ENCODE data around the gene CDKN3. TPM values are rescaled to one million over a fixed set of nuclear protein-coding genes. Genes with fewer than 3 reads are reported as not detected.
"Not testable (repeated sequence)": the region's sequence is repeated elsewhere in the genome, so short reads cannot be mapped to it uniquely, and the experiment has no call there.

The CDKN3 gene
- total RNA-seq, 1 donor from 2014 or later: not detected

DNA sequence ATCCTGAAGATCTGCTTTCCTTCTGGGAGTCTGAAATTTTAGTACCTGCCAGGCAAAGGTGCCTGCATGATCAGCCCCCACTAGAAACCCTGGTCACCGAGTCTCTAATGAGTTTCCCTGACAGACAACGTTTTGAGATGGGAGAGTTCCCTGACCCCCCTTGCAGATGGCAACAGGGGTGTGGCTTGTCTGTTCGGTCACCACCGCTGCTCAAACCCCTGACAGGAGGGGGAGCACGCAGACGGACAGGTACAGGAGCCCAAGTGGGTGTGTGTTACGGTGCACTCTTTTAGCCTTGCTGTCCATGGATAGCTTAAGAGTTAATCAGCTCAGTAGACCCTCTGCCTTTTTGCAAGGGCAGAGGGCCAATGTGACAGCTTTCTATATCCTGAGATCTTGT is 19.3 kb upstream of the CDKN3 start:
- Histone ChIP-seq H3K4me3 (no peak overlapping the region), H3K9me3 (no peaks in the 10 kb centered on the region), H3K27me3 (no peaks in the 10 kb centered on the region), H3K27ac (no peak overlapping the region), H3K4me1 (no peaks in the 10 kb centered on the region), H3K36me3 (no peaks in the 10 kb centered on the region)
- DNase-seq (ENCODE audit: low spot score in 2 of 2): no peak
- TF ChIP-seq, protein P1, sequence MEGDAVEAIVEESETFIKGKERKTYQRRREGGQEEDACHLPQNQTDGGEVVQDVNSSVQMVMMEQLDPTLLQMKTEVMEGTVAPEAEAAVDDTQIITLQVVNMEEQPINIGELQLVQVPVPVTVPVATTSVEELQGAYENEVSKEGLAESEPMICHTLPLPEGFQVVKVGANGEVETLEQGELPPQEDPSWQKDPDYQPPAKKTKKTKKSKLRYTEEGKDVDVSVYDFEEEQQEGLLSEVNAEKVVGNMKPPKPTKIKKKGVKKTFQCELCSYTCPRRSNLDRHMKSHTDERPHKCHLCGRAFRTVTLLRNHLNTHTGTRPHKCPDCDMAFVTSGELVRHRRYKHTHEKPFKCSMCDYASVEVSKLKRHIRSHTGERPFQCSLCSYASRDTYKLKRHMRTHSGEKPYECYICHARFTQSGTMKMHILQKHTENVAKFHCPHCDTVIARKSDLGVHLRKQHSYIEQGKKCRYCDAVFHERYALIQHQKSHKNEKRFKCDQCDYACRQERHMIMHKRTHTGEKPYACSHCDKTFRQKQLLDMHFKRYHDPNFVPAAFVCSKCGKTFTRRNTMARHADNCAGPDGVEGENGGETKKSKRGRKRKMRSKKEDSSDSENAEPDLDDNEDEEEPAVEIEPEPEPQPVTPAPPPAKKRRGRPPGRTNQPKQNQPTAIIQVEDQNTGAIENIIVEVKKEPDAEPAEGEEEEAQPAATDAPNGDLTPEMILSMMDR (IDR thresholded peaks at IDR 0.05): no peak
- intact Hi-C loops (cut with DNase I): no loop called here

DNA sequence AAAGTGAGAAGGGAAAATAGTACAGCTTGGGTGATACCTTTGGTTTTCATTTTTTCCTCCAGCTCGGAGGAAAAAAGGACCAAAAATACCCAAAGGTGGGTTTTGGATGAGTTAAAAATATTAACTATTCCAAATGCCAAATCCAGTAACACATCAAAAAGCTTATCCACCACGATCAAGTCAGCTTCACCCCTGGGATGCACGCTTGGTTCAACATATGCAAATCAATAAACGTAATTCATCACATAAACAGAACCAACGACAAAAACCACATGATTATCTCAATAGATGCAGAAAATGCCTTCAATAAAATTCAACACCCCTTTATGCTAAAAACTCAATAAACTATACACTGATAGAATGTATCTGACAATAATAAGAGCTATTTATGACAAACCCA is 17.9 kb upstream of the CDKN3 start:
- H3K9me3 ChIP-seq; H3K4me1 ChIP-seq; DNase-seq (ENCODE audit: low spot score in 2 of 2); H3K27me3 ChIP-seq; intact Hi-C loops (cut with DNase I); H3K27ac ChIP-seq; H3K4me3 ChIP-seq; H3K36me3 ChIP-seq: not testable (repeated sequence)

DNA sequence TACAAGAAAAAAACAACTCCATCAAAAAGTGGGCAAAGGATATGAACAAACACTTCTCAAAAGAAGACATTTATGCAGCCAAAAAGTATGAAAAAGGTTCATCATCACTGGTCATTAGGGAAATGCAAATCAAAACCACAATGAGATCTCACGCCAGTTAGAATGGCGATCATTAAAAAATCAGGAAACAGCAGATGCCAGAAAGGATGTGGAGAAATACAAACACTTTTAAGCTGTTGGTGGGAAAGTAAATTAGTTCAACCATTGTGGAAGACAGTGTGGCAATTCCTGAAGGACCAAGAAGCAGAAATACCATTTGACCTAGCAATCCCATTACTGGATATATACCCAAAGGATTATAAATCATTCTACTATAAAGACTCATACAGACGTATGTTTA is 16.2 kb upstream of the CDKN3 start:
- DNase-seq (ENCODE audit: low spot score in 2 of 2); H3K36me3 ChIP-seq; H3K4me1 ChIP-seq; H3K4me3 ChIP-seq; H3K9me3 ChIP-seq; H3K27me3 ChIP-seq; intact Hi-C loops (cut with DNase I); H3K27ac ChIP-seq: not testable (repeated sequence)

DNA sequence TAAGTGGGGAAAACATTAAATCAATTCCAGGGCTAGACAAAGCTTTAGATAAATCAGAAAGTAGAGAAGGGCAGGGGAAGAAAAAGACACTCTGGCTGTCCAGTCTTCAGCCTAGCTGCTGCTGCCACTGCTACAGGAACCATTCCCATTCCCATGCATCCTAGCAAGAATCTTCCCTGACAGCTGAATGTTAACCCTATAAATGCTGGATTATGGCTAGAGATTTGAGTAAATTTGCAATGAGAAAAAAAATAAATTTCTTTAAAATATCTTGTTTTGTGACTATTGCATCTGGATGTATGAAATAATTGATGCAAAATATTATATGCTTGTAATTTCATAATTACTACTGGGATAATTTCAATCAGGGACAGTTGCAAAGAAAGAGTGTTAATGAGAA is 15.0 kb upstream of the CDKN3 start:
- Histone ChIP-seq H3K4me3 (no peak overlapping the region), H3K36me3 (no peaks in the 10 kb centered on the region), H3K4me1 (no peaks in the 10 kb centered on the region), H3K27ac (no peak overlapping the region), H3K27me3 (no peaks in the 10 kb centered on the region), H3K9me3 (no peaks in the 10 kb centered on the region)
- intact Hi-C loops (cut with DNase I): no loop called here
- TF ChIP-seq, protein P1 (IDR thresholded peaks at IDR 0.05): no peak
- DNase-seq (ENCODE audit: low spot score in 2 of 2): no peak

DNA sequence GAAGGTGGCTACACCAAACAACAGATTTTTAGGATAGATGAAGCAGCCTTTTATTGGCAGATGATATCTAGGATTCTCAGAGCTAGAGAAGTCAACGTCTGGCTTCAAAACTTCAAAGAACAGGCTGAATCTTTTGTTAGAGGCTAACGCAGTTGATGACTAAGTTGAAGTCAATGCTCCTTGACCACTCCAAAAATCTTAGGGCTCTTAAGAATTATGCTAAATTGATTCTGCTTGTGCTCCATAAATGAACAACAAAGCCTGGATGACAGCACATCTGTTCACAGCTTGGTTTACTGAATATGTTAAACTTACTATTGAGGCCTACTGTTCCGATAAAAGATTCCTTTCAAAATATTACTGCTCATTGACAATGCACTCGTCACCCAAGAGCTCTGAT is 13.0 kb upstream of the CDKN3 start:
- no peak for DNase-seq (ENCODE audit: low spot score in 2 of 2)
- Histone ChIP-seq H3K27me3 (no peaks in the 10 kb centered on the region), H3K9me3 (no peaks in the 10 kb centered on the region), H3K27ac (no peak overlapping the region), H3K4me3 (no peak overlapping the region), H3K4me1 (no peaks in the 10 kb centered on the region), H3K36me3 (no peaks in the 10 kb centered on the region)
- intact Hi-C loops (cut with DNase I): no loop called here
- TF ChIP-seq, protein P1 (IDR thresholded peaks at IDR 0.05): no peak

DNA sequence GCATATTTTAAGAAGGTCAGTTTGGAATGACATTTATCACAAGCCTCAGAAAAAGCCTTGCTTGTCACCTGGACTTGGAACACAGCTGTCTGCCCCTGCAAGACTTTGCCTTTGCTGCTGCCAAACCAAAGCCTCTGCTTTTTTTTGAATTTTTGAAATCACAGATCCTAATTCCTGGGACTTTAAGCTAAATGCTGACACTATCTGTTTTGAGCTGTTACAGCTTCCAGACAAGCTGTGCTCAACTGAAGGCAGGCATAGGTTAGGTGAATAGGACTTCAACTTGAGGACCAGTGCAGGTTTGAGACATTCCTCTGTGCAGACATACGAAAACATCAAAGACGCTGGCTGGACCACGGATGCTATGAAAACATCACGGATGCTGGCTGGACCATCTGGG is 11.3 kb upstream of the CDKN3 start:
- no peak for DNase-seq (ENCODE audit: low spot score in 2 of 2)
- Histone ChIP-seq H3K27ac (no peak overlapping the region), H3K9me3 (no peaks in the 10 kb centered on the region), H3K27me3 (no peaks in the 10 kb centered on the region), H3K36me3 (no peaks in the 10 kb centered on the region), H3K4me3 (no peak overlapping the region), H3K4me1 (no peaks in the 10 kb centered on the region)
- intact Hi-C loops (cut with DNase I): no loop called here
- TF ChIP-seq, protein P1 (IDR thresholded peaks at IDR 0.05): no peak

DNA sequence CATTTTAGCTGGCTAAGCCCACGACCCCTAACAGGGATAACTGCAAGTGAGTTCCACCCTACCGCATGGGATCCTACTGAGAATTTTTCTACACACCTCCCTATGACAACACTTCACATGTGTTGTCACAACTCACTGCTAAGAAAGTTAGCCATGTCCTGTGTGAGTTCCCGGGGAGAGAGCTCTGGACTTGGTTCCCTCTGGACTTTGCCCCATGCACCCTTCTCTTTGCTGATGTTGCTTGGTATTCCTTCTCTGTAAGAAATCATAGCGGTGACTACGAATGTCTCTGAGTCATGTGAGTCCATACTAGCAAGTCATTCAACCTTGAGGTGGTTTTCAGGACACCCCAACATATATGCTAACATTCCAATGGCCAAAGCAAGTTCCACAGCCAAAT is 9.5 kb upstream of the CDKN3 start:
- no peaks in the 10 kb centered on the region for H3K4me1 ChIP-seq
- H3K27ac ChIP-seq: no peak overlapping the region
- H3K4me3 ChIP-seq: no peak overlapping the region
- no peak for DNase-seq (ENCODE audit: low spot score in 2 of 2)
- H3K36me3 ChIP-seq: no peaks in the 10 kb centered on the region
- H3K9me3 ChIP-seq: no peaks in the 10 kb centered on the region
- H3K27me3 ChIP-seq: no peaks in the 10 kb centered on the region
- TF ChIP-seq, protein P1 (IDR thresholded peaks at IDR 0.05): no peak
- intact Hi-C loops (cut with DNase I): no loop called here
